GM18507 (cell line): ENCODE measurements around the gene EN2.

Source experiments
- DNase-seq: peaks from one replicate; pipeline ENCODE4 v3.0.0; 2011; ENCODE audit warnings: low read depth; ENCODE audit not compliant: insufficient read length; ENCODE audit errors: extremely low spot score
- FAIRE-seq: peaks from 2 replicates; lab custom pipeline; 2011; peaks lifted over from hg19 to GRCh38; lab: Jason Lieb, UNC

The EN2 gene

DNA sequence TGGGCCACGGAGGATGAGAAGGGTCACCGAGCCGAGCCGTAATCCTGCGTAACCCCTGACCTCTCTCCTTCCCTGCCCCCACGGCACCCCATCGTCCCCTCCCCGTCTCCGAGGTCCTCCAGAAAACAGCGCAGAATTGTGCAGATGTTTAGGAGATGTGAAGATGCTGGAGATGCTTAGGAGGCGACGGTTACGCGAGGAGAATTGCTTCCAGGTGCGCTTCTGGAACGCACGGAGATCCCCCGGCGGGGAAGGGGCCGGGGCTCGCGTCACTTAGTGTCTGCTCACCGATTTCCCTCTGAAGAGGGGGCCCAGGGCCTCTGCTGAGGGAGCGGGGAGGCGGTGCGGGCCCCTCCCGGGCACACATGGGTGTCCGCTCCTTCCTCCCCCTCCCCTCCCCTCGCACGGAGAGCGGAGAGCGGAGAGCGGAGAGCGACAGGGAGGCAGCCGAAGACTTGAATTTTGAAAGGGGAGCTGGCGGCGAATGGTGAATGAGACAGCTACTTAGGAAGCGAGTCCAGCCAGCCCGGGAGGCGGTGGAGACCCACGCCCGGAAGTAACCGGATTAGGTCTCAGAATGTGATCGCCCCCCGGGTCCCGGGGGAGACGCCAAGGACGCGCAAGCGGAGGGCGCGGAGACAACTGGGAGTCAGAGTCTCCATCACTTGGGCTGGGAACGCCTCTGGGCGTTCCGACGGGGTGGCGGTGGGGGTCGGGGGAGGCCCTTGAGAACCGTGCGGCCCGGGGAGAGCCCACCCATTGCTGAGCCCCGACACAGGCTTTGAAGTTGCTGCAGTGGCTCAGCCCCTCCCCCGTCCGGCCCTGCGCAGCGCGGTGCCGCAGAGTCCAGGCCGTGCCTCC lies 8.7 kb upstream of the EN2 start:
- no peak for DNase-seq
- FAIRE-seq = no peak

DNA sequence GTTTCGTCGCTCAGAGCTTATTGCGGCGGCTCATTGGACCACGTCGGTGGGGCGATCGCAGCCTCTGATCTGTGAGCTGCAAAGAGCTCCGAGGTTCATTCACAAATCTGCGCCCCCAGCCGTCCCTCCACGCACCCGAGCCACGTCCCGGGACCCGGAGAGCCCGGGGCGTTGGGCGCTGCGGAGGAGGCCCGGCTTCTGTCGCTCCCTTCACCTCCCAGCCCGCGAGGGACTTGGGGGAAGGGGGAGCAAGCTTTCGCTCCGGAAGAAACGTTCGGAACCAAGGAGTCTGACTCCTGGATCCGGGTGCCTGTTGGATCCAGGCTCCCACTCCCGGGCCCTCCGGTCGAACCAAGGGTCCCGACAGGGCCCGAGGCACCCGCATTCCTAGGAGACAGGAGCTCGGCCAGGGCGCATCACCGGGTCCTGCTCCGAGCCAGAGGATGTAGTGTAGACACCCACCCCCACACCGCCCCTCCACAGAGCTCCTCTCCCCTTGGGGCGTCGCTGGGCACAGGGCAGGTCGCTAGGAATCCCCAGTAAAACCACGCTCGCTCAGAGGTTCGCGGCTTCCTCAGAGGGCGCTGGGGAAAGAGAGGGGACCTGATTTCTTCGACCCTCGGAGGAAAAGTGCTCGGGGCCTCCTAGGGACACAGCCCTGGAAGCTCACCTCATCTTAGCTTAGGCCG lies 7.9 kb upstream of the EN2 start:
- FAIRE-seq = no peak
- no peak for DNase-seq

DNA sequence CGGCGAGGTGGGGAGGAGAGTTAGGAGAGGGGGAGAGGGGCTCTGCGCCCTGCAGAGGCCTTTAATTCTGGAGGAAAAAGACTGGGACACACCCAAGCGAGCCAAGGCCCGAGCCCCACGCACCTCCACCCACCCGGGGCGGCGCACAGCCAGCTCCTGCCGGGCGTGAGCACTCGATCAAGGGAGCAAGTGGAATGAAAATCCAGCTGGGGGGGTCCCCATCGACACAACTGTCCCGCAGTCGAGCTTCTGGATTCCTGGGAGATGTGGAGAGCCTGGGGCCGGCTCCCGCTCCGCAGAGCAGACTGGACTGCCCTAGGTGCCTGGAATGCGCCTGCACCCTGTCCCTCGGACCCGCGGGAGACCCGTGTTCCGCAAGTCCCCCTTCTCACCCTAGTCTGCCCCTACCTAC lies 7.4 kb upstream of the EN2 start:
- no peak for DNase-seq
- no peak for FAIRE-seq

DNA sequence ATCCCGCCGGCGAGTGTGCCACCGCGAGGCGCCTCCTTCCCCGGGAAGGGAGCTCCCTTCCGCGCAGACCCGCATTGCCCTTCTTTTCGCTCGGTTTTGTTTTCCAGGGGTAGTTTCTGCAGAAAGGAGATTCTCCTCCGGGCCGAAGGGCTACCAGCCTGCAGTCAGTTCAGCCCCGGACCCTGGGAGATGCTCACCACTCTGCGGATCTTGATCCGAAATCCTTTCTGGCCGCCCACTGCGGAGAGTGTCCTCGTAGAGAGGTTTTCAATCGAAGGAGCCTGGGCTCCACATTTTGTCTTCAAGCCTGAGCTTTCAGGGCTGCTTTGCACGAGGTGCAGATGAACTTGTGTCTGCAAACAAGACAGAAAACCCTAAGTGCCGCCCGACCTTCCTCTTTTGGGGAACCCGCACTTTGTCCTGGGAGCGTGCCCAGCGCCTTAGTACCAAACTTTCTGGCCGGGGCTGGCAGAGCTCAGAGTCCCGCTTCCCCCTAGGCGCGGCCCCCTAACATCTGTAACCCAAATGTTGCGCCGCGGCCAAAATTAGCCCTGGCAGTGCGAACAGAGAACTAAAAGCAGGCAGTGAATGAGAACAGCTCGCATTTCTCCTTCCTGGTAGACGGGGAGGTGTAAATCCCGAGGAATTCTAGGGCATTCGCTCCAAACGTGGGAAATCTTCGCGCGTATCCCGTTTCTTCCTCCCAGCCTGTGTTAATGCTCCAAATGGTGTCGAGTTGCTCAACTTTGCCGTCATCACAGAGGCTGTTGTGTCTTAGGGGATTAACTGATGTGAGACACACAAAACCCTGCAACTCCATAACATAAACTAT lies 6.7 kb upstream of the EN2 start:
- no peak for FAIRE-seq
- DNase-seq = no peak

DNA sequence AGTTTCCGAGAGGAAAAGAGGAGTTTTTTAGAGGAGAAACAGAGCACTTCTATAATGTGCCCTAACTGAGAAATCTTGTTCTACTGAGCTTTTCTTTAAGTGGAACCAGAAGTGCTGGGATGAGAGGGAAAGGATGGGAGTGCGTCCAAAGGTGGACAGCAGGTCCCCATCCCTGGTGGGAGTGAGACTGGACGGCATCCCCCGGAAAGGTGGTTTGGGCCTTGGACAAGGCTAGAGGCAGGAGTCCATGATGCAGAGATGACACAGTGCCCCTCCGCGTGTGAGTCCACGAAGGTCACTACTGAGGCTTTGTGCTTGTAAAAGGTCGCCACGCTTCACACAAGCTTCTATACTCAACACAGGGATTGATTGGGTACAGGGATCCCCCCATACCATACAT lies 6.1 kb upstream of the EN2 start:
- no peak for FAIRE-seq
- DNase-seq = no peak

DNA sequence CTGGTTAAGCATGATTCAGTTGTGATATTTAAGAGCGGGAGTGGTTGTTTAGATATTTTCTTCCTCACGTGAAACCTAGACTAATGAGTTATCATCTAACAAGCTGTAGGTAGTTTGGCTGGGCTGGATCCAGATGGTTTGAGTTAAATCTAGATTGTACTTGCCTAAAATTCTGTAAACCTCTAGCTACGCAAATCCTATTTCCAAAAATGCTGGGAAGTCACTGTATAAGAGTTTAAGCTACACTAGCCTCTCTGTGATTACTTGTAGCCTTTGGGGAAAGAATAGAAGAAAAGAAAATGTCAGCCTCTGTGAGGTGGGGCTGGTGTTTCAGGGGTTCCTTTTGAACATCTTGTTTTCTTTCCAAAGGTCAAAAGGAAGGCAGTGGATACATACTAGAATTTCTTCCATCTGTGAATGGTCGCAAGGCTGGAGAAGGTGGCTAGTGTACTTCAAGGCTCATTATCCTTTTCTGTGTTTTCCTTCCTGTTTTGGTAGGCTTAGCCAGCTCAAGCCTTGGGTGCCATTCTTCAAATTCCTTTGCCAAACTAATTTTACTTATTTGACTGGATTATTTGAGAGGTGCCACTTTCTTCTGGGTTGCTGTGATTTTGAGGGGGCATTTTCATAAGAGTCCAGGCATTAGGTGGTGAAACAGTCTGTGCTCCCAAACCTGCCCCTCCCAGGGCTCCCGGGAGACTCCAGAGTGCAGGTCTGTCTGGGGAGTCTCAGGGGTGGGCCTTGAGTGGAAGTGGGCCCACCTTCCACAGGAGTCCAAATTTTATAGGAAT lies 5.2 kb upstream of the EN2 start:
- no peak for FAIRE-seq
- no peak for DNase-seq

DNA sequence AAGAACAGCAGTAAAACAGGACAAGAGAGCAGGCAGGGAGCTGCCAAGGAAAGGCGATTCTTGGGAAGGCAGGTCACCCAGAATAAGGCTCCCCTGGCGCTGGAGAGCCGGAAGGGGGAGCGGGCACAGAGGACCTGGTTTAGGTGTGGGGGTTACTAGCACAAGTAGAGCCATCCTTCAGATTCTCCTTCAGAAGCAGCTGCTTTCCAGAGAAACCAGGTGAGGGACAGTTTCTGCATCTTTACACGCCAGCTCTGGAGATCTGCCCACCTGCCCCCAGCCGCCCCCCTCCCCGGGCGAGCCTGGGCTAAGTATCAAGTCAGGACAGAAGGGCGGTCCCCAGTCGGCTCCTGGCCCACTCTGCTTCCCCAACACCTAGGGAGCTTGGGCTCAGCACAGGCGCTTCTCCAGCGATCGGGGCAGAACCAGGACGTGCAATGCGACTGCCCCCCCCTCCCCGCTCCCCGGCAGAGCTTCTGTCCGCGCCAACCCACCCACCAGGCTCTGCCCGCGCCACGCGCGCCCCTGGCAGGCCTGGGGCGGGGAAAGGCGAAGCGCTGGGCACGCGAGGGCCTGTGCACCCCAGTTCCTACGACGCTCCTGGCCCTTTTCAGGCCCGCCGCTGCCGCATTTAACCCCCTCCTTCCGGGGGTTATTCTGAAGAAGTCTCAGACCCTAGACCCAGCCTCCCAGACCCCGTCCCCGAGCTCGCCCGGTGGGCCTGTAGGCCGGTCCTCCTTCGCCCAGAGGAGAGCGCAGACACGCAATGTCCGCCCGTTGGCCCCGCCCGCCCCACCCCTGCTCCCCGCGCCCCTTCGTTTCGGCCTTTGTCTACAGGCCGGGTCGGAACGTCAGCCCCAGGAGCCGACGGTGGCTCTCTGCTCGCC lies 4.4 kb upstream of the EN2 start:
- DNase-seq (no peak), FAIRE-seq (no peak)

DNA sequence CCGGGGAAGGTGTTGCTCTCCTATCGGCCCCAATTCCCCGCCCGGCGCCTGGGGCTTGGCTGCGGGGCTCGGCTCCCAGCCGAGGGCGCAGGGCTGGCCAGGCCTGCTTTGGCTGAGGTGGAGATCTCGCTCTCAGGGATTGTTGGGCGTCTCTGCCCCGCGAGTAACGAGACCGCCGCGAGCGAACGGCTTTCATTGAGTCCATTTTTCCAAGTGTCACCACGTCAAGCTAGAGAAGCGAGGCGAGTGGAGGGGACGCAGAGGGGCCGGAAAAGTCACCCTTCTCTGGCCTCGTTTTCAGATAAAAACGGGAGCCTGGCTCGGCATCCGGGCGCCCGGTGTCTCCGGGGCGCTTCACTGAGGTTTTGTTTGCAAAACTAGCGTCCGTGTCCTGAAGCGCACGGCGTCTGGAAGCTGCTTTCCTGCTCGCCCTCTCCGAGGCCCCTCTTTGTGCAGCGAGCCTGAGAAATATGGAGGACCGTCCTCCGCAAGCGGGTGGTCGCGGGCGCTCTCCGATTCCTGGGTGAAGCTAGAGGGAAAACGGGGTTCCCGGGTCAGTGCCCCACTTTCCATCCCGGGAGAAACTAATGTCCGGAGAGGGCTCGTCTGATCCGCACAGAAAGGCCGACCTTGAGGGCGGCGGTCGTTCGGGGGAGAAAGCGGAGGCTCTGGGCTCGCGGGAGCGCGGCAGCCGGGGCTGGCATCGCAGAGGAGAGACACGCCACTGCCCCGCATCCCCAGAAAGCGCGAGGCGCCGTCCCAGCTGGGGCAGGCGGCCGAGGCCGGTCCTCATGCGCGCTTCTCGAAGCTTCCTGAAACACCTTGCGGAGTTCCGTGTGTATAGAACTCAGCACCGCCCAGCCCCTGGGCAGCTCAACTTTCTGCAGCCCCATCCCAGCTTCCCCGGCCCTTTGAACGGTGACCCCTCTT lies 3.5 kb upstream of the EN2 start:
- FAIRE-seq (no peak), DNase-seq (no peak)

DNA sequence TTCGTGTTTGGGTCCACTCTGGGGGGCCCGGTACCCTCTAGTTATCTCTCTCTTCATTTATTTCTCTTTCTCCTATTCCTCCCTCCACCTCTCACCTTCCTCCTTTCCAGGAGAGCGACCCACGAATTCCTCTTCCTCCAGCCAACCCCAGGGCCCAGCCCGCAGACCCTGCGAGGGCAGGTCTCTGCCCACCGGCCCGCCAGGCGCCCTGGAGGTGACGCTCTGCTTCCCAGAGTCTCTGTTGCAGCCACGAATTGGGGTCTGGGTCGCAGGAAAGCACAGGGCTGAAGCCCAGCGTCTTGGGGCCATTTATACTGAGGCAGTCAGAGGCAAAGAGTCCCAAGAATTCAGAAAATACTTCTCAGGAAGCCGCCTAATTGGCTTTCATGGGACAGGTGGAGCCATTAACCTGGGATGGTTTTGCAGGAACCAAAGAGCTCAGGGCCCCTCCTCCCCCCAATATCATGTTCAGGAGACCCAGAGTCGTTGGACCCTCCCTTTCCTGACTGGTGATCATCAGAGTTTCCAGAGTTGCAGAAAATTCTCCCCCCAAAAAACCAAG lies 2.7 kb upstream of the EN2 start:
- DNase-seq (no peak), FAIRE-seq (no peak)

DNA sequence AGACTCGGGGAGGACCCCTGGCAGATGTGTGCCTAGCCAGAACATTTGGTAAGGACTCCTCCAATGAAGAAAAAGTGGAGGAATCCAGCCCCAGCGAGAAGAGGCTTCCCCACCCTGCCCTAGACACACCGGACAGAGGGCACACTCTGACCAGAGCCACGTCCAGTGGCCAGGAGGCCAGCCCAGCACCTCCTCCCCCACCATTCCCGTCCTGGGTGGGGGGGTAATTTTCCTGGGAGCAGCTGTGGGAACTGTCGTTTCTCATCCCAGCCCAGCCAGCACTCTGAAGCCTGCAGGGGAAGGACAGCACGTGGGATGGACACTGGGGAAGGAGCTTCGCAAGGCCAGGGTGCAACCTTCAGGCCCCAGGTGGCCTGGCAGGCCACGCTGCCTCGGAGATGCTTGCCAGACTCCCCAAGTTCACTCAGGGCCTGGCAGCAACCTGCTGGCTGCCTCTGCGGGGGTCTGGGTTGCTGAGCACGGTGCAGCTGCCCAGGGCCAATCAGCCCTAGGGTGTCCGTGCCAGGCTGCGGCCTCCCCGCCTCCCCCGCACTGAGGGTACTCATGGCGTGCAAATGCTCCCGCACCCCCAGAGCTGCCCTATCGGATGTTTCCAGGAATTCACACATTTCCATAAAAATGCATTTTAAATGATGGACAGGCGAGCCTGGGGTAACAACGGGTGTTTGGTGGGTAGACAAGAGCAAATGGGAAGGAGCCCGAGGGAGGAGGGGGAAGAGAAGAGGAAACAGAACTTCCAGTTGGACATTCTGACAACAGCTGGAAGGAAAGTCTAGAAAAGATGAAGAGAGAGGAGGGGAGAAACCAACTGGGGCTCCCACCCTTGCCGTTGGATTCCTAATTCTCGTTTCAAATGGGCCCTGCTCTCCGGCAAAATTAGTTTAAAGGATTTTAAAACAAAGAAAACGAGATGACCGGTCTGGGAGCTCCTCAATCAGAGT lies 1.9 kb upstream of the EN2 start:
- FAIRE-seq (no peak), DNase-seq (no peak)

DNA sequence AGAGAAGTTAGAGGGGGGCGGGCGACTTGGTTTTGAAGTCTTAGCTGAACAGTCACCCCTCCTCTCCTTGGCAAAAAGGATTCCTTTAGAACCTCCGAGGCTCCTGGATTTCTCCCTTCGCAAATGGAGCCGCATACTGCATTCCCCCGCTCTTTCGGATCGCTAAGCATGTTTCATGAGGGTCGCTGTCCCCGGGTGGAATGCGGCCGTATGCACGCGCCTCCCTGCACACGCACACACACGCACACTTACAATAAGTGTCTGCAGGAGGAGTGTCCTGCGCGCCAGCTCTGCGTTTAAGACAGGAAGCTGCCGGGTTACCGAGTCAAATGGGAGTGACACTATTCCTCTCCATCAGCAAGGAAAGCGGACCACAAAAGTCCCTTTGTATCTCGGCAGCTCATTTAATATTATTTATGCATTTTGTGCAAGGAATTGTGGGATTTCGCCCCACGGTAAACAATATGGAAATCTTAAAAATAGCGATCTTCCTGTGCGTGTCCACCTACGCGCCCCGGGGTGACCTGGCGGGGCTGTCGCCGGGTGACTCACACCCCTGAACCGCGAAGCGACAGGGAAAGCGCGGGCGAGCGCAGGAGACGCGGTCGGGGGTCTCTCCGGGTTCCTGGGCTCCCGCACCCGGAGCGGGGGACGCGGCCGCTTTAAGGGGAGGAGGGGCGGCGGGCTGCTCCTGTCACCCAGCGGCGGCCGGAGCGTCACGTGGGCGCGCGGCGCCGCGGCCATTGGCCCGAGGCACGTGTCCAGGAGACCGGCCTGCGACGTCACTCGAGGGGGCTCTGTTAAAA lies 988 bp upstream of the EN2 start:
- DNase-seq = no peak
- FAIRE-seq = no peak

DNA sequence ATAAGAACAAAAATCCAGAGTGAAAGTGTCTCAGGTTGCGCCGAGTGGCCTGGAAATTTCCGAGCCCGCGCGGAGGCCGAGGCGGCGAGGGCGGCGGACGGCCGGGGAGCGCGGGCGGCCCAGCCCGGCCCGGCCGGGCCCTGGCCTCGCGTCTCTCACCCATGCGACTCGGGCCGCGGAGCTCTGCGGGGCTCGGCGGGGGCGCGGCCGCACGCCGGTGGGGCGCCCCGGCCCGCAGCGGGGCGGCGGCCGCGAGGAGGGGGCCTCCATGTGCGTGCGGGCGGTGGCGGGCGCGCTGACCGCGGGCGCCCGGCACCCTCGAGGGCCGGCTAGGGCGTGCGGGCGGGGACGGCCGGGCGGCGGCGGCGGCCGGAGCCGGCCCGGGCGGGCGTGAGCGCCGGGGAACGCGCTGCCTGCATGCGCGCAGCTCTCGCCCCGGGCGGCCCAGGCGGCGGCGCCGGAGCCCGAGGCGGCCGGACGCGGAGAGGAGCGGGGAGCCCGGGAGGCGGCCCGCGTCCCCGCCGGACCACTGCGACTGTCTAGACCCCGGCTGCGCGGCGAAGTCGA lies 302 bp upstream of the EN2 start:
- DNase-seq (no peak), FAIRE-seq (no peak)

DNA sequence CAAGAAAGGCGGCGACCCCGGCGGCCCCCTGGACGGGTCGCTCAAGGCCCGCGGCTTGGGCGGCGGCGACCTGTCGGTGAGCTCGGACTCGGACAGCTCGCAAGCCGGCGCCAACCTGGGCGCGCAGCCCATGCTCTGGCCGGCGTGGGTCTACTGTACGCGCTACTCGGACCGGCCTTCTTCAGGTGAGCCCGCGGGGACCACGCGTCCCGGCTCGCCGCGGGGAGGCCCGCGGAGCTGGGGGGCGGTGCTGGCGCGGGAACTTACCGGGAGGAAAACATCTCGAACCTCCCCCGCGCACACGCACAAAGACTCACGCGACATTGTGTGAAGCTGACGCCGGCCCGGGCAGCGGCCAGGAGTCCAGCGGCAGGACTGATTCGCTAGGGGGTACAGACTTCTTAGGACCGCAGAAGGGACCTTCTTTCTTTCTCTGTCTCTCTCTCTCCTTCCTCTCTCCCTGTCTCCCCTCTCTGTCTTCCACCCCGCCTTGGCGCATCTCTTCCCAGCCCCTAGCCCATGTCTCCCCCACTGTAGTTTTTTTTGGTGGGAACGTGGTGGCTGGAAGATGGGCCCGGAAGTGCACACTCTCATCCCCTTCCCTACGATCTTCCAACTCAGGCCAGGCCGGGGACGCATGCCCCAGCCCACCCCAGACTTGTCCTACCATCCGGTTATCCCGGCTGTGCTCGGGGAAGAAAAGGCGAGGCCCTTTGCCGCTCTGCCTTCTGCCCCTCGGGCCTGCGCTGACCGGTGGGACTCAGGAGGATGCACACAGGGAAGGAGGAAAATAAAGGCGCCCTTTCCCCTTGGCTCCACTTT lies 1.2 kb downstream of the EN2 start:
- FAIRE-seq (no peak), DNase-seq (no peak)

DNA sequence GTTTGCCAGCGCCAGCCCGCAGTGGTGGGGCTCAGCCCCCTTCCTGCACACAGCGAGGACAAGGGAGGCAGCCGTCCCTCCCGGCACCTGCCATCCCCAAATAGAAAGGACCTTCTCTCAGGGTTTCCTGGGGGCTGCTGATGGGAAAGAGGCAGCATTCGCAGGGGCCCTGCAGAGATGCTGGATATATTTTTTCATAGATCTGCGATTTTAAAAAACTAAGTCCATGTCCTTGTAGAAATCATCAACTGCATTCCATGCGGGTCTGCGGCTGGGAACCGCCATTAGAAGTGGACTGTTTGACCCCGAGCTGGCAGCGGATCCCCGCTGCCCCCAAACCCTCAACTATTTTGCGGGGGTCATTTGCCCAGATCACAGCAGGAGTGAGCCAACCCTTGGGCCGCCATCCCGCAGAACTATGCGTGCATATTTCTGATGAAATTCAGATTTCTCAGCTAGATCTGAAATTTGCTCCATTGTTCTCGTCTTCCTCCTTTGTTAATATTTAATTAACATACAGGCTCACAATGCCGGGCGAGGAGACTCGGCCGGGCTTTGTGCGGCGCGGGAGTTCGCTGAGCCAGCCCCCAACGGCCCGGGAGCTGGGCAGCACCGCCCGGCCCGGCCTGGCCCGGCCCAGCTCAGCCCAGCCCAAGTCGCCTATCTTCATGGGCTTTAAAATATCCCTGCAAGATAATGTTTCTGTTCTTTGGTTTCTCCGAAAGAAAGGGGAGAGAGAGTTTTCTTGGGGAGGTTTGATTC lies 2.0 kb downstream of the EN2 start:
- DNase-seq = no peak
- no peak for FAIRE-seq
